ENCODE results near the gene TIMM50.

GRCh38 chr19:39489756-39490155 lies 9.1 kb downstream of the TIMM50 start:
- no peak for TF ChIP-seq CTCF (IDR thresholded peaks at IDR 0.05)
- no peak for TF ChIP-seq EP300 (IDR thresholded peaks at IDR 0.05)
